HCT116 (cell line): ENCODE results near the gene TGOLN2. TPM values are rescaled to one million over a fixed set of nuclear protein-coding genes. Genes with fewer than 3 reads are reported as not detected.

ENCODE experiments used
- ATAC-seq: fragments of 200-7000 bp; cut with Tn5 transposase; 2 replicates; pipeline ENCODE4 v1.9.1; 2020; ENCODE audit warnings: mild to moderate bottlenecking, moderate library complexity
- BruUV-seq: library from RNA; stranded (reverse); fragments of 400-500 nt; replicated peaks from 2 replicates; lab custom pipeline; 2021; lab: Mats Ljungman, UMichigan
- CTCF ChIA-PET: fragments of 300-600 bp; sonication (Branson Sonifier 250); formaldehyde crosslinking; loops from one replicate; lab custom pipeline; 2021; ENCODE audit warnings: antibody characterized with exemption; lab: Charles Lee
- POLR2A ChIA-PET: fragments of 300-600, 350-600 bp; sonication (Branson Sonifier 250); formaldehyde crosslinking; loops from one replicate; lab custom pipeline; 2021; ENCODE audit warnings: antibody characterized with exemption; lab: Charles Lee
- RAD21 ChIA-PET, 2 experiments: fragments of 300-600 bp; sonication (Branson Sonifier 250); formaldehyde crosslinking; loops; one replicate each; lab custom pipeline; 2023; ENCODE audit warnings: low total read pairs in 2 of 2; ENCODE audit not compliant: uncharacterized antibody in 2 of 2, unreplicated experiment in 2 of 2, low non-redundant PET in 1 of 2; lab: Charles Lee
- DNase-seq: peaks from one replicate; pipeline ENCODE4 v3.0.0-alpha.2; 2010; ENCODE audit warnings: low read depth, low spot score
- H2AFZ ChIP-seq: fragments of 200-600 bp; shearing (Covaris generic), sonication (generic); 2 replicates; pipeline ENCODE4 v1.6.1; 2017; ENCODE audit warnings: low read depth, mixed run types, mixed read lengths, antibody characterized with exemption, low read length; ENCODE audit not compliant: poor library complexity, severe bottlenecking
- H3K27ac ChIP-seq: 2 replicates; pipeline ENCODE4 v1.5.1; 2012; ENCODE audit warnings: low read depth, low read length
- H3K27me3 ChIP-seq: fragments of 200-600 bp; sonication (generic); 2 replicates; pipeline ENCODE4 v1.6.1; 2016; ENCODE audit warnings: mixed run types, low read length, mixed read lengths; ENCODE audit not compliant: insufficient read depth
- H3K36me3 ChIP-seq, 2 experiments: fragments of 200-500 bp in 1 of 2; fragments of 200-600 bp in 1 of 2; sonication (Bioruptor generic) in 1 of 2; sonication (generic) in 1 of 2; 2 replicates each; pipeline versions ENCODE4 v1.5.1 to v1.6.1; 2014 to 2016; ENCODE audit warnings: low read length in 2 of 2, inconsistent platforms in 1 of 2, mixed read lengths in 1 of 2, mixed run types in 1 of 2; ENCODE audit not compliant: insufficient read depth in 2 of 2, control insufficient read depth in 1 of 2
- H3K4me1 ChIP-seq, 2 experiments: fragments of 200-600 bp in 1 of 2; sonication (generic) in 1 of 2; 2 replicates each; pipeline versions ENCODE4 v1.5.1 to v1.6.1; 2012 to 2017; ENCODE audit warnings: low read length in 2 of 2, inconsistent platforms in 1 of 2, mild to moderate bottlenecking in 1 of 2, mixed read lengths in 1 of 2, mixed run types in 1 of 2, moderate library complexity in 1 of 2; ENCODE audit not compliant: insufficient read depth in 2 of 2, control insufficient read depth in 1 of 2
- H3K4me2 ChIP-seq: fragments of 200-600 bp; sonication (generic); 2 replicates; pipeline ENCODE4 v1.6.1; 2017; ENCODE audit warnings: mixed run types, low read length, mixed read lengths
- H3K4me3 ChIP-seq, 2 experiments: fragments of 200-600 bp in 1 of 2; sonication (generic) in 1 of 2; replicated peaks in 1 of 2; 2 replicates each; pipeline ENCODE4 v1.5.1; 2011 to 2016; ENCODE audit warnings: low read length in 2 of 2, control low read depth in 1 of 2, low read depth in 1 of 2, mild to moderate bottlenecking in 1 of 2, mixed read lengths in 1 of 2, mixed run types in 1 of 2
- H3K79me2 ChIP-seq: fragments of 200-600 bp; sonication (generic); 2 replicates; pipeline ENCODE4 v1.6.1; 2017; ENCODE audit warnings: mild to moderate bottlenecking, mixed run types, low read length, moderate library complexity, mixed read lengths; ENCODE audit not compliant: insufficient read depth
- H3K9ac ChIP-seq: fragments of 200-600 bp; sonication (generic); 2 replicates; pipeline ENCODE4 v1.6.1; 2016; ENCODE audit warnings: low read length, mixed read lengths
- H3K9me2 ChIP-seq: fragments of 200-600 bp; sonication (generic), shearing (Covaris generic); 2 replicates; pipeline ENCODE4 v1.6.1; 2017; ENCODE audit warnings: mixed run types, mild to moderate bottlenecking, moderate library complexity; ENCODE audit not compliant: insufficient read depth
- H3K9me3 ChIP-seq, 2 experiments: fragments of 200-500 bp in 1 of 2; fragments of 200-600 bp in 1 of 2; sonication (Bioruptor generic) in 1 of 2; sonication (generic) in 1 of 2; 2 replicates each; pipeline ENCODE4 v1.6.1; 2014 to 2017; ENCODE audit warnings: low read length in 2 of 2, mixed read lengths in 2 of 2, inconsistent platforms in 1 of 2, low read depth in 1 of 2, mild to moderate bottlenecking in 1 of 2, mixed run types in 1 of 2, moderate library complexity in 1 of 2; ENCODE audit not compliant: control insufficient read depth in 1 of 2, insufficient read depth in 1 of 2
- H4K20me1 ChIP-seq: fragments of 200-600 bp; sonication (generic), shearing (Covaris generic); 2 replicates; pipeline ENCODE4 v1.6.1; 2017; ENCODE audit warnings: mixed run types, mild to moderate bottlenecking, moderate library complexity; ENCODE audit not compliant: insufficient read depth
- ATF3 ChIP-seq: IDR thresholded peaks from 2 replicates; pipeline ENCODE4 v1.6.1; 2012
- CBX3 ChIP-seq: IDR thresholded peaks from 2 replicates; pipeline ENCODE4 v1.6.1; 2012; ENCODE audit warnings: low read depth
- CEBPB ChIP-seq: IDR thresholded peaks from 2 replicates; pipeline ENCODE4 v1.6.1; 2012; ENCODE audit warnings: low read depth
- EGR1 ChIP-seq: IDR thresholded peaks from 2 replicates; pipeline ENCODE4 v1.6.1; 2012; ENCODE audit warnings: low read depth
- ELF1 ChIP-seq: IDR thresholded peaks from 2 replicates; pipeline ENCODE4 v1.6.1; 2012; ENCODE audit warnings: low read depth, borderline replicate concordance
- EZH2 ChIP-seq: fragments of 200-600 bp; sonication (generic); IDR thresholded peaks from 2 replicates; pipeline ENCODE4 v1.6.1; 2017; ENCODE audit warnings: antibody characterized with exemption, mixed run types
- EZH2phosphoT487 ChIP-seq: fragments of 200-600 bp; IDR thresholded peaks from 2 replicates; pipeline ENCODE4 v1.6.1; 2018; ENCODE audit warnings: antibody characterized with exemption, borderline replicate concordance
- FOSL1 ChIP-seq: IDR thresholded peaks from 2 replicates; pipeline ENCODE4 v1.6.1; 2012; ENCODE audit warnings: low read depth
- JUND ChIP-seq: IDR thresholded peaks from 2 replicates; pipeline ENCODE4 v1.6.1; 2012
- POLR2A ChIP-seq: IDR thresholded peaks from 2 replicates; pipeline ENCODE4 v1.7.0; 2011; ENCODE audit warnings: borderline replicate concordance; ENCODE audit not compliant: insufficient read depth, insufficient read length; ENCODE audit errors: extremely low read depth
- POLR2AphosphoS5 ChIP-seq: IDR thresholded peaks from 2 replicates; pipeline ENCODE4 v1.6.1; 2011; ENCODE audit warnings: mild to moderate bottlenecking, low read depth, low read length, moderate library complexity
- RAD21 ChIP-seq: IDR thresholded peaks from 2 replicates; pipeline ENCODE4 v1.6.1; 2012; ENCODE audit warnings: low read depth, mild to moderate bottlenecking
- SIN3A ChIP-seq: IDR thresholded peaks from 2 replicates; pipeline ENCODE4 v1.6.1; 2012; ENCODE audit warnings: low read depth
- SP1 ChIP-seq: IDR thresholded peaks from 2 replicates; pipeline ENCODE4 v1.6.1; 2012; ENCODE audit warnings: low read depth
- TCF7L2 ChIP-seq: IDR thresholded peaks from 2 replicates; pipeline ENCODE4 v1.7.0; 2011; ENCODE audit warnings: borderline replicate concordance, inconsistent platforms; ENCODE audit not compliant: insufficient read depth, insufficient read length; ENCODE audit errors: extremely low read depth
- YY1 ChIP-seq: IDR thresholded peaks from 2 replicates; pipeline ENCODE4 v1.6.1; 2011; ENCODE audit warnings: low read length, low read depth, moderate library complexity, mild to moderate bottlenecking; ENCODE audit not compliant: insufficient replicate concordance; ENCODE audit errors: extremely low read depth
- ZFX ChIP-seq: fragments of 450-650 bp; IDR thresholded peaks from 2 replicates; pipeline ENCODE4 v1.6.1; 2017
- intact Hi-C: fragments of 100-400 bp; cut with micrococcal nuclease; formaldehyde crosslinking; loops from 2 replicates; pipeline ENCODE4 v1.10.0; 2022
- total RNA-seq: library from RNA; stranded (reverse); gene quantifications from one replicate; pipeline ENCODE4 v1.2.1, GENCODE V29; 2021; ENCODE audit not compliant: unreplicated experiment
- TF ChIP-seq, protein P1 (sequence below): IDR thresholded peaks from 2 replicates; pipeline ENCODE4 v1.6.1; 2012
- TF ChIP-seq, protein P2 (sequence below): IDR thresholded peaks from 2 replicates; pipeline ENCODE4 v1.6.1; 2012; ENCODE audit warnings: low read depth

TGOLN2 gene
- total RNA-seq, 1 experiment from 2014 or later, result 43.2 TPM

DNA sequence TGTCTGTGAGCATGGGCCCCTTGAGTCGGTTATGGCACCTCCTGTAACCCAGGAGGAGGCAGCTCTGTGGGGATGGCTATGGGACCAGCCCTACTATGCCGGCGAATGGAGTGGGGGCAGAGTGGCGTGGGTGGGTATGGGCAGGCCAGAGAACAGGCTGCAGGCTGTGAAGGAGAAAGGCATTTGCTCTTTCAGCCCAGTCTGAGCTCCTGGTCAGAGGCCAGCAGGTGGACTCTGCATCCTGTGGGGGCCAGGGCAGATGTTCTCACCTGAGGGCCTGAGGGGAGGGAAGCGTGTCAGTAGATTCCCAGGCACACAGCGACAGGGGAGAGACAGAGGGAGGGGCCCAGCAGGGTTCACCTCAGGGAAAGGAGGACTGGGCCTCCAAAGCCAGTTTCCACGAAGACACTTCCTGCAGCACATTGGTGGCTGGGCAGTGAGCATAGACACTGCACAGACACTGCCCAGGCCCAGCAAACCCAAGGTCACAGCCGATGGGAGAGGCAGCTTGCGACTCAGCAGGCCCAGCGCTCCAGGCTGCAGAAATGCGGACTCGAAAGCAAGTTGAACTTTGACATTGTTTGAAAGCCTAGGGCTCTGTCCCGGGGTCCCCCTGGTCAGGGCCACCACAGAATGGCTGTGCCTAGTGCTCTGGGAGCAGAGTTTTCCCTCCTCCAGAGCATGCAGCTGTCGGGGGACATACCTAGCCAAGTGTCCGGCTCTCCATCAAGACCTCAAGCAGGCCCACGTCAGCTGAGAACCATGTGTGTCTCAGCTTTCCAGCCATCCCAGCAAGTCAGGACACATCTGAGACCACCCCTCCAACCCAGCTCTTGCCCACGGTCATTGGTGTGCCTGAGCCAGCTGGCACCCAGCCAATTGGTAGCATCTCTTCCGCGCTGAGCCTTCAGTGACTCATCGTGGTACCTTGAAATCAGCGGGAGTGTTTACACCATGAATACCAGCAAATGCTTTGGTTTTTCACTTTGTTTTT lies 53.8 kb downstream of the TGOLN2 start (continued):
- no peak for TF ChIP-seq EGR1
- TF ChIP-seq YY1, result no peak
- TF ChIP-seq EZH2phosphoT487, result no peak
- no peak for TF ChIP-seq CBX3
- no peak for TF ChIP-seq EZH2
- TF ChIP-seq, all 23 proteins: peak for 4

- Histone ChIP-seq H3K9me3 (no peaks in the 10 kb centered on the region), H3K9me2 (no peaks in the 10 kb centered on the region), H4K20me1 (no peaks in the 10 kb centered on the region), H3K27ac (no peak overlapping the region), H3K9ac (no peak overlapping the region), H3K36me3 (no peaks in the 10 kb centered on the region), H2AFZ (no peak overlapping the region), H3K27me3 (no peaks in the 10 kb centered on the region; the same call in 1 of the 2 replicates), H3K79me2 (no peaks in the 10 kb centered on the region), H3K4me2 (no peak overlapping the region), H3K4me1 (peaks cover 6 to 8% of the 10 kb centered on the region in 2 experiments), H3K4me3 (no peak overlapping the region)
- intact Hi-C loops, result no loop called here
- BruUV-seq, result no TSS peak
- no peak for TF ChIP-seq ELF1
- no peak for TF ChIP-seq CBX3
- TF ChIP-seq YY1, result no peak
- no peak for TF ChIP-seq RAD21
- TF ChIP-seq ZFX, result no peak
- no peak for TF ChIP-seq JUND
- no peak for TF ChIP-seq POLR2A
- TF ChIP-seq, protein P1, sequence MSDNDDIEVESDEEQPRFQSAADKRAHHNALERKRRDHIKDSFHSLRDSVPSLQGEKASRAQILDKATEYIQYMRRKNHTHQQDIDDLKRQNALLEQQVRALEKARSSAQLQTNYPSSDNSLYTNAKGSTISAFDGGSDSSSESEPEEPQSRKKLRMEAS, result no peak
- TF ChIP-seq SP1, result no peak
- TF ChIP-seq, protein P2, sequence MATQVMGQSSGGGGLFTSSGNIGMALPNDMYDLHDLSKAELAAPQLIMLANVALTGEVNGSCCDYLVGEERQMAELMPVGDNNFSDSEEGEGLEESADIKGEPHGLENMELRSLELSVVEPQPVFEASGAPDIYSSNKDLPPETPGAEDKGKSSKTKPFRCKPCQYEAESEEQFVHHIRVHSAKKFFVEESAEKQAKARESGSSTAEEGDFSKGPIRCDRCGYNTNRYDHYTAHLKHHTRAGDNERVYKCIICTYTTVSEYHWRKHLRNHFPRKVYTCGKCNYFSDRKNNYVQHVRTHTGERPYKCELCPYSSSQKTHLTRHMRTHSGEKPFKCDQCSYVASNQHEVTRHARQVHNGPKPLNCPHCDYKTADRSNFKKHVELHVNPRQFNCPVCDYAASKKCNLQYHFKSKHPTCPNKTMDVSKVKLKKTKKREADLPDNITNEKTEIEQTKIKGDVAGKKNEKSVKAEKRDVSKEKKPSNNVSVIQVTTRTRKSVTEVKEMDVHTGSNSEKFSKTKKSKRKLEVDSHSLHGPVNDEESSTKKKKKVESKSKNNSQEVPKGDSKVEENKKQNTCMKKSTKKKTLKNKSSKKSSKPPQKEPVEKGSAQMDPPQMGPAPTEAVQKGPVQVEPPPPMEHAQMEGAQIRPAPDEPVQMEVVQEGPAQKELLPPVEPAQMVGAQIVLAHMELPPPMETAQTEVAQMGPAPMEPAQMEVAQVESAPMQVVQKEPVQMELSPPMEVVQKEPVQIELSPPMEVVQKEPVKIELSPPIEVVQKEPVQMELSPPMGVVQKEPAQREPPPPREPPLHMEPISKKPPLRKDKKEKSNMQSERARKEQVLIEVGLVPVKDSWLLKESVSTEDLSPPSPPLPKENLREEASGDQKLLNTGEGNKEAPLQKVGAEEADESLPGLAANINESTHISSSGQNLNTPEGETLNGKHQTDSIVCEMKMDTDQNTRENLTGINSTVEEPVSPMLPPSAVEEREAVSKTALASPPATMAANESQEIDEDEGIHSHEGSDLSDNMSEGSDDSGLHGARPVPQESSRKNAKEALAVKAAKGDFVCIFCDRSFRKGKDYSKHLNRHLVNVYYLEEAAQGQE, result no peak
- TF ChIP-seq EGR1, result no peak
- no peak for TF ChIP-seq SIN3A
- TF ChIP-seq POLR2AphosphoS5, result no peak
- TF ChIP-seq ATF3, result no peak
- TF ChIP-seq FOSL1, result no peak
- TF ChIP-seq CEBPB, result no peak
- no peak for TF ChIP-seq TCF7L2
- no peak for TF ChIP-seq EZH2
- RAD21 ChIA-PET, result no interaction called here
- ATAC-seq, result no peak
- POLR2A ChIA-PET, result no interaction called here
- no peak for DNase-seq
- CTCF ChIA-PET, result interaction anchor here (0.9 kb wide), 1 partner anchor 15 kb away, joined by 3 read pairs; no protein-coding TSS in a partner anchor
Observed at GRCh38 chr2:85272357-85272756, 55.4 kb downstream of the TGOLN2 start.
